Measurements from ENCODE around the gene LGALSL.

The LGALSL gene

DNA sequence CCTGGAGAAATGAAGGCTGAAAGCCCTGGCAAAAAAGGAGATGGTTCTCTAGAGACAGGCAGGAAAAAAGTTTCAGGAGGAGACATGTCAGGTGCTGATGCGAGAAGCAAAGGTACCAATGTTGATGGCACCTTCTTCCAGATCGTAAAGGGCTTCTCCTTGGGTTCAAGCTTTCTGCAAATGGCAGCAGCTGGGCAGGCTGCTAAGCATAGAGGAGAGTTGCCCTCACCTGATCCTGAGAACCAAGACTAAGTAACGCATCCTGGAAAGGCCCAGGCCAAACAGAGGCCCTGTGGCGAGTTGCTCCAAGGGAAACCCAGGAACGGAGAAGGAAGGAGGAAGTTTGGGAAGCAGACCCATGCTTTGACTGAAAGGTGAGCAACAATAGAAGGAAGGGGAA, 46.6 kb downstream of the LGALSL start:
- no peak for DNase-seq

DNA sequence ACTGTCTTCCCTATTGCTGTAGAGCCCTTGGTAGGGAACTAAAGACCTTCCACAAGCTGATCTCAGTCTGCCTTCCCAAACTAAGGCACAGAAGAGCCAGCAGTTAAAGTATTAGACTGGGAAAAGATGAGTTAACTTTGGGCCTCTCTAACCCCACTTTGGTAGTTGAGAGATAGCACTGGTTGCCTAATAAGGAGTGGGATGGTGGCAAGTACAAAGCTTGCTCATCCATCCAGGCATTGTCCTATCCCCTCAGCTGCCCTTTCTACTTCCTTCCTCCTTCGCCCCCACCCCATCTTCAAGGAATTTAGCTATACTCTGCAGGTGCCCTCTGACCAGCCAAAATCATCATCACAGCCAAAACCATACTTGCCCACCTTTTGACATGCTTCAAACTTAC, 48.0 kb downstream of the LGALSL start:
- DNase-seq = no peak

DNA sequence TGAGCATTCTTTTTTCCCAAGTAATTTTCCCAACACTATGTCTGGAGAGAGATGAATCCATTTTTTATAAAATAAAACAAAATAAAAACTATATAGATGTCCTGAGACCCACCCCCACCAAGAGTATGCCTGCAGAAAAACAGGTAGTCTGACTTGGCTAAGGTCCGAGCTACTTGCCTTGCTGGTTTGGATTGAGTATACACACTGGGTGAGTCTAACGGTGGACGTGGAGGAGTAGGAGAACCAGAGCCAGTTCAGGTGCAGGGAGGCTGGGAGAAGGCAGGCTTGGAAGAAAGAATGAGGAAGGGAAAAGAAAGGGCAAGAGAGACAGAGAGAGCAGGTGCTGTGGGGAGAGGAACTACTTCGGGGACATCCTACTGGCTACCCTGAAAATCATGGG, 48.9 kb downstream of the LGALSL start:
- no peak for DNase-seq

DNA sequence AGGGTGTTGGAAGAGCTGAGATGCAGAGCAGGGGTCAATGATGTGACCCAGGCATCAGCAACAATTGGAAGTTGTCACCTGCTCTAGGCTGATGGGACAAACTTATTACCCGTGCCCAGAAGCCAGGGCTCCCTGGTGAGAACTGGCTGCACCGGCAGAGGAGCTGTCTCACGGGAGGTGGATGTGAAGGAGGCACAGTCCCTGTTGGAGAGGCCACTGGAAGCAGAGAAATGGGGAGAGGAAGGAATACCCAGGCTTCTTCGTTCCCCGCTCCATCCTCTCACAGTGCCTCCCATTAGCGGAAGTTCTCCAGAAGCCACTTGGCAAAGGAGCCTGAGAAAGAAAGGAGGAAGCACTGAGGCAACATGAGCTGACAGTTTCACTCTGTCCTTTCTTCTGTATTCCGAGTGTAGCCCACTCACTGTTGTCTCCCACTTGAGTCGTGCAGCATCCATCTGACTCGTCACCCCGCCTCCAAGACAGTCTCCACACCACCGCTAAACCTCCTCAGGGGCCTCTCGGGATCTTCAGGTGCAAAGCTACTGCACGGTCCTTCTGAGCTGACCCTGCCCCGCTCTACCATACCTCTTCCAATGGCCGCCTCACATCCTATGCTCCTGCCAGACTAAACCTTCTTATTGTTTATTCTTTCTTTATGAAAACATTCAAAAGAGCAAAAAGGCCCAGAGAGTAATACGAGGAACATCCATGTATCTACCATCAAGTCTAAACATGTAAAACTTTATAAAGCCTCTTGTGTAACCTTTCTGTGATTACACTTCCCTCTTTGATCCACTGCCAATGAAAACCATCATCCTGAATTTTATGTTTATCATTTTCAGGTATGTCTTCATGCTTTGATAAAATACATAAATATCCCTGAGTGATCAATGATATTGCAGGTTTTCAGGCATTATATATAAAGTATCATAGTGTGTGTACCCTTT, 51.1 kb downstream of the LGALSL start:
- DNase-seq = no peak

DNA sequence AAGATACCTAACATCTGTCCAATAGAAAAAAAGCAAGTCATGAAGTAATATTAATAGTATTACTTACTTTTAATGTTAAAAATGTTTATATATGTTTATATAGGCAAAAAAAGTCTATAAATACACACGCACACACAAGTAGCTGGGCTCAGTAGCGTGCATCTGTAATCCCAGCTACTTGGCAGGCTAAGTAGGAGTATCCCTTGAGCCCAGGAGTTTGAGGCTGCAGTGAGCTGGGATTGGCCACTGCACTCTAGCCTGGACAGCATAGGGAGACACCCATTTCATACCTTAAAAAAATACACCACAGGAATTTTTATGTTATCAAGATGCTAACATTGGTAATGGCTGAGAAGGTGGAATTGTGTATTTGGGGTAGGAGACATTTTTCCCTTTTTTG, 52.7 kb downstream of the LGALSL start:
- no peak for DNase-seq
